ENCODE measurements around the gene NISCH. TPM values are rescaled to one million over a fixed set of nuclear protein-coding genes. Genes with fewer than 3 reads are reported as not detected.

Gene NISCH
- total RNA-seq, 1 donor from 2014 or later = 63.9 TPM

DNA sequence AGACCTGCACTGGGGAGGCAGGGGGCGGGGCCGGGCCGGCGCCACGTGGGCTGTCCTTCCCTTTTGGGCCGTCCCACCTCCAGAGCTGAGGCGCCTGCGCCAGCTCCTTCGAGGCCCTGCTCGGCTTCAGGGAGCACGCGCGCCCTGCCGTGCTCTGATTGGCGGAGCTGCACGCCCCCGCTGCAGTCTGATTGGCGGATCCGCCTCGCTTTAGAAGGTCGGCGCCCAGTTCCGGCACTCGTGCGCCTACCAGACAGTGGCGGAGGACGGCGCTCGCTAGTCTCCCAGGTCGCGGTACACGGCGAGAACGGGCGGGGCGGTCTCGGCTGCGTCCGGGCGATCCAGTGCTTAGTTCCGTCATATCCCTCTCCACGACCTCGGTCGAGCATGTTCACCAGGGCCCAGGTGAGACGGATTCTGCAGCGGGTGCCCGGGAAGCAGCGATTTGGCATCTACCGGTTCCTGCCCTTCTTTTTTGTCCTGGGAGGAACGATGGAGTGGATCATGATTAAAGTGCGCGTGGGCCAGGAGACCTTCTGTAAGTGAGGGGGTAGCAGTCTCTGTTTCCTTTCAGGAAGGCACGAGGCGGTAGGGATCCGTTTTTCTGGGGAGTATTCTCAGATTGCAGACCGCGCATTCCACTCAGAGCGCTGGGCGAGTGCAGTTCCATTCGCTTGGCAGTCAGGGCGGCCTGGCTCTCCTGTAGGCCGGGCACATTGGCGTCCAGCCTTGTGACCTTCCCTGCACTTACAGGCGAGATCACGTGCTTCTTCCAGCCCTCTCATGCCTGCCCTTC is 81.2 kb downstream of the NISCH start, which contains the start of gene UQCC5:
Gene UQCC5 (plus strand): TSS at position 237 of the 796 bp plus-strand sequence. CDS start 151 bp downstream, at position 388.
- peak; percentile 99 for DNase-seq (ENCODE audit: low read depth)

DNA sequence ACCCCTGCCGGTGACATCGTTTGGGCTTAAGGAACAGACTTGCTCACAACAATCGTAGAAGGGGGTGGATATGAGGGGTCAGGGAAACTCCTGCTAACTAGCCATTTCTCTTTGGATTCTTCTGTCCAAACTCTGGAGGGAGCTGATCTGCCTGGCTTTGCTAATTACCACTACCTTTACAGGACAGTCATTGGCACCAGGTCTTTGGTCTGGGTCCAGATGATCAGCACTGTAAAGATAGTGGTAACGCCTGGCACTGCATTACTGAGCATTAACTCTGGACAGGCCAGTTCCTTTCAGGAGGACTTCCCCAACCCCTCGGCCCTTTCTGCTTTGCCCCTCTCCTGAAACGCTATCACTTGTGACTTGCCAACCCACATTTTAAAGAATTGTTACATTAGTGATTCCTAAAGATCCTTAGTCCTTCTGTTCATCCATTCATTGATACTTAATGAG is 81.8 kb downstream of the NISCH start:
- no peak for DNase-seq (ENCODE audit: low read depth)

DNA sequence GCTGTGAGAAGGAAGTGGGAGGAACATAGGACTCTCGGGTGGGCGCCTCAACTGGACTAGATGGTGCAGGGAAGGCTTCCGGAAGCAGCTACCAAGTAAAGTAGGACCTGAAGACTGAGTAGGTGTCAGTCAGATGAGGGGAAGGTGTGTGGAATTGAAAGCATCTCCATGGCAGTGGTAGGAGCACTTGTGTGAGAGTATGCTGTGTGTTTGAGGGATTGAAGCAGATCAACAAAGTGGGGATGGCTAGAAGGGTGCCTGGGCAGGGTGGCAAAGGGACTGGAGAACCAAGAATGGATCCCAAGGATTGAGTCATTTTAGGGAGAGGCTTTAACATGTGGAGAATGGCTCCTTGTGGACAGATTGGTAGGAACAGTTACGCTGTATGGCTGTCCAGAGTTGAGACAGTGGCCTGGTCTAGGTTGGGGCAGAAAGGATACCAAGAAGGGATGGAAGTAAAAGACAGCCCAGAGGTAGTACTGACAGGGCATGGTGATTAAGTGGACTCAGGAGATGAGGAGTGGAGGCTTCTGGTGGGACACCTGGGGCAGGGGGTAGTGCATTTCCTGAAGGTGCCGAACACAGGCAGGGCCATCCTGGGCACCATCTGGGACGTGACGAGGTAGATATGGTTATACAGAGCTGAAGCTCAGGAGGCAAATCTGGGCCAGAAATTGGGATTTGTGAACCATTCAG is 82.5 kb downstream of the NISCH start:
- no peak for DNase-seq (ENCODE audit: low read depth)

DNA sequence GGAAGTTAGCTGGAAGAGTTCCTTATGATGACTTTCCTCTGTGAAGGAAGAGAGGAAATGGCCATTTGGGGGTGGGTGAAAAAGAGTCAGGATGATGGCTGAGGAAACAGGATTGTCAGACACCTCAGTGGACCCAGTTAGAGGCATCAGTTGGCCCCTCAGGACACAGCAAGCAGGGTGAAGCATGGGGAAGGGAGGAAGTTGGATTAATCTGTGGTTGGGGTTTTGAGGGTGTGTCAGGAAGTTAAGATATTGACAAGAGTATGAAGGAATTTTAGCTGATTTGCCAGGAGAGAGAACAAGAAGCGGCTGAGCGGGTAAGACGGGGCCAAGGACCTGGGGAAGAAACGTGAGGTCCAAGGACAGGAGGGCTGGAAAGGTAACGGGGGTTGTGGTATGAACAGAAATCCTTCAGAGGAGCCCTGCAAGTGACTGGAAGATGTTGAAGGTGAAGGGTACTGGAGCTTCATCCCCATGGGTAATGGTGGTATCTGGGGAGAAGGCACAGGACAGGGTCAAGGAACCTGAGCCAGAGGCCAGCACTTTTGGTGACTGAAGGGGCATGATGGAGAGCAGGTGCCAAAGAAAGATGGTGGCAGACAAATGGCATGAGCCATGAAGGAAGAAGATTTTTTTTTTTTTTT is 83.7 kb downstream of the NISCH start:
- DNase-seq (ENCODE audit: low read depth) = no peak

DNA sequence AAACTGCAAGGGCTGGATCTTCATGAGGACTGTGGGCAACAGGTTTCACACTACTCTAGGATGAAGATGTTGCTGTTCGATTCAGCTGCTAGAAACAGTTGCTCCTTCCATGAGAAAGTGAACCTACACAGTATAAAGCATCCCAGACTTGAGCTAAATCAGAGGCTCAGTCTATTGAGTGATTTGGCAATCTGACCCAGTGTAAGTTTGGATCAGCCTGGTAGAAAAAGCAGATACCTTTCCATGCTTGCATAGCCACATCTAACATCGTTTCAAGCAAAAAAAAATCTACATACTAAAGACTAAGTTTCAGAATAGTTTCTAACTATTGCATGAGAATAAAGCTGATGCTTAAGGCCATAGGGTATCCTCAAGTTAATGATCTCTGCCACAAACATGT is 85.6 kb downstream of the NISCH start:
- DNase-seq (ENCODE audit: low read depth) = no peak

Other genes with a start within 250 kb of the NISCH start
- gene TLR9, start 230.0 kb upstream of the NISCH start, total RNA-seq = 0.05 TPM in 1 of 2 replicates, not detected in the other
- 24.3 and 67.9 TPM in 2 replicates for gene TWF2, start 216.4 kb upstream of the NISCH start, total RNA-seq
- gene PPM1M, start 209.8 kb upstream of the NISCH start, total RNA-seq = 5.5 and 7.3 TPM in 2 replicates
- gene WDR82, start 177.0 kb upstream of the NISCH start, total RNA-seq = 49.5 and 58.6 TPM in 2 replicates
- gene GLYCTK, start 167.8 kb upstream of the NISCH start, total RNA-seq = 6.3 and 7.8 TPM in 2 replicates
- gene DNAH1, start 139.3 kb upstream of the NISCH start, total RNA-seq = 1.9 and 3.8 TPM in 2 replicates
- gene BAP1, start 45.6 kb upstream of the NISCH start, total RNA-seq = 70.9 and 96.7 TPM in 2 replicates
- 7.9 and 15.4 TPM in 2 replicates for gene PHF7, start 44.9 kb upstream of the NISCH start, total RNA-seq
- 0.68 and 1.9 TPM in 2 replicates for gene SEMA3G, start 10.5 kb upstream of the NISCH start, total RNA-seq
- gene TNNC1, start 1.6 kb upstream of the NISCH start, total RNA-seq = 3,730 and 3,876 TPM in 2 replicates
- 0.16 and 0.59 TPM in 2 replicates for gene STAB1, start 39.7 kb downstream of the NISCH start, total RNA-seq
- gene NT5DC2, start 78.3 kb downstream of the NISCH start, total RNA-seq = 45.0 and 50.3 TPM in 2 replicates
- 1.6 and 22.1 TPM in 2 replicates for gene UQCC5, start 81.0 kb downstream of the NISCH start, total RNA-seq
- gene PBRM1, start 230.3 kb downstream of the NISCH start, total RNA-seq = 54.0 and 58.2 TPM in 2 replicates
- gene GNL3, start 230.4 kb downstream of the NISCH start, total RNA-seq = 125 and 153 TPM in 2 replicates

Measured in myocyte (in vitro differentiated cells).